T-helper 1 cell treated with Interleukin-12 subunit alpha and Interleukin-12 subunit beta and Interleukin-4 antibody, amounts not matched to agents 30 μg/mL and 1 μg/mL, for 36 hours (primary cell): ENCODE measurements around the gene SATB1.

ENCODE experiments used
- H3K27ac Mint-ChIP-seq: one replicate; pipeline ENCODE4 v1.8.0; 2021; ENCODE audit warnings: mild to moderate bottlenecking, mixed read lengths
- H3K27me3 Mint-ChIP-seq: one replicate; pipeline ENCODE4 v1.8.0; 2021; ENCODE audit warnings: low read depth, mixed read lengths
- H3K36me3 Mint-ChIP-seq: one replicate; pipeline ENCODE4 v1.8.0; 2021; ENCODE audit warnings: low read depth, mixed read lengths
- H3K4me1 Mint-ChIP-seq: one replicate; pipeline ENCODE4 v1.8.0; 2021; ENCODE audit warnings: low read depth, mixed read lengths
- H3K4me3 Mint-ChIP-seq: one replicate; pipeline ENCODE4 v1.8.0; 2021; ENCODE audit warnings: mild to moderate bottlenecking, moderate library complexity, mixed read lengths
- H3K9me3 Mint-ChIP-seq: one replicate; pipeline ENCODE4 v1.8.0; 2021; ENCODE audit warnings: mixed read lengths

The SATB1 gene

GRCh38 chr3:18422972-18423371, 2.2 kb downstream of the SATB1 start:
- Mint-ChIP-seq H3K4me1 (peaks cover 67% of the 10 kb centered on the region), H3K27ac (peak overlapping the region; percentile 93), H3K9me3 (no peaks in the 10 kb centered on the region), H3K4me3 (peak overlapping the region; percentile 96), H3K27me3 (no peaks in the 10 kb centered on the region), H3K36me3 (peaks cover 73% of the 10 kb centered on the region)

GRCh38 chr3:18420555-18420954, 4.6 kb downstream of the SATB1 start:
- Mint-ChIP-seq H3K36me3 (peaks cover 84% of the 10 kb centered on the region), H3K9me3 (no peaks in the 10 kb centered on the region), H3K27ac (peak overlapping the region; percentile 78), H3K27me3 (no peaks in the 10 kb centered on the region), H3K4me3 (peak overlapping the region; percentile 86), H3K4me1 (peaks cover 72% of the 10 kb centered on the region)

GRCh38 chr3:18419232-18419631, 5.9 kb downstream of the SATB1 start:
- Mint-ChIP-seq H3K4me3 (peak overlapping the region; percentile 86), H3K27me3 (no peaks in the 10 kb centered on the region), H3K36me3 (peaks cover 88% of the 10 kb centered on the region), H3K4me1 (peaks cover 81% of the 10 kb centered on the region), H3K27ac (peak overlapping the region; percentile 83), H3K9me3 (no peaks in the 10 kb centered on the region)

GRCh38 chr3:18417904-18418572, 7.1 kb downstream of the SATB1 start:
- H3K9me3 Mint-ChIP-seq = no peaks in the 10 kb centered on the region
- no peaks in the 10 kb centered on the region for H3K27me3 Mint-ChIP-seq
- H3K36me3 Mint-ChIP-seq = peaks cover 84% of the 10 kb centered on the region
- peaks cover 78% of the 10 kb centered on the region for H3K4me1 Mint-ChIP-seq
- H3K4me3 Mint-ChIP-seq = peak overlapping the region; percentile 86
- peak overlapping the region; percentile 83 for H3K27ac Mint-ChIP-seq

- Mint-ChIP-seq H3K9me3 (no peaks in the 10 kb centered on the region), H3K36me3 (peaks cover 81% of the 10 kb centered on the region), H3K4me3 (peak overlapping the region; percentile 86), H3K27me3 (no peaks in the 10 kb centered on the region), H3K27ac (peak overlapping the region; percentile 77), H3K4me1 (peaks cover 80% of the 10 kb centered on the region)
These were observed 8.8 kb downstream of the SATB1 start for GRCh38 chr3:18416332-18416731.

- H3K4me3 Mint-ChIP-seq = peak overlapping the region; percentile 86
These were observed 9.3 kb downstream of the SATB1 start for GRCh38 chr3:18415839-18416238.

GRCh38 chr3:18415167-18415566, 10.0 kb downstream of the SATB1 start:
- H3K27ac Mint-ChIP-seq = peak overlapping the region; percentile 61
- H3K4me3 Mint-ChIP-seq = peak overlapping the region; percentile 62
- H3K9me3 Mint-ChIP-seq = no peaks in the 10 kb centered on the region
- H3K27me3 Mint-ChIP-seq = no peaks in the 10 kb centered on the region
- peaks cover 78% of the 10 kb centered on the region for H3K4me1 Mint-ChIP-seq
- peaks cover 79% of the 10 kb centered on the region for H3K36me3 Mint-ChIP-seq

More at GRCh38 chr3:18415839-18416238, 9.3 kb downstream of the SATB1 start:
- H3K36me3 Mint-ChIP-seq = peaks cover 79% of the 10 kb centered on the region
- no peaks in the 10 kb centered on the region for H3K27me3 Mint-ChIP-seq
- no peaks in the 10 kb centered on the region for H3K9me3 Mint-ChIP-seq
- H3K4me1 Mint-ChIP-seq = peaks cover 78% of the 10 kb centered on the region
- H3K27ac Mint-ChIP-seq = peak overlapping the region; percentile 77

GRCh38 chr3:18412684-18413083, 12.5 kb downstream of the SATB1 start:
- H3K9me3 Mint-ChIP-seq = no peaks in the 10 kb centered on the region
- H3K4me3 Mint-ChIP-seq = peak overlapping the region; percentile 53
- H3K36me3 Mint-ChIP-seq = peaks cover 77% of the 10 kb centered on the region
- H3K4me1 Mint-ChIP-seq = peaks cover 74% of the 10 kb centered on the region
- H3K27me3 Mint-ChIP-seq = no peaks in the 10 kb centered on the region
- peak overlapping the region; percentile 71 for H3K27ac Mint-ChIP-seq

GRCh38 chr3:18411541-18411940, 13.6 kb downstream of the SATB1 start:
- Mint-ChIP-seq H3K4me1 (peaks cover 75% of the 10 kb centered on the region), H3K27me3 (no peaks in the 10 kb centered on the region), H3K9me3 (no peaks in the 10 kb centered on the region), H3K27ac (peak overlapping the region; percentile 71), H3K36me3 (peaks cover 72% of the 10 kb centered on the region), H3K4me3 (peak overlapping the region; percentile 72)

GRCh38 chr3:18410205-18410604, 14.9 kb downstream of the SATB1 start:
- Mint-ChIP-seq H3K9me3 (no peaks in the 10 kb centered on the region), H3K36me3 (peaks cover 73% of the 10 kb centered on the region), H3K27me3 (no peaks in the 10 kb centered on the region), H3K27ac (peak overlapping the region; percentile 61), H3K4me3 (peak overlapping the region; percentile 66), H3K4me1 (peaks cover 75% of the 10 kb centered on the region)

- H3K4me1 Mint-ChIP-seq = peaks cover 75% of the 10 kb centered on the region
These were observed 15.9 kb downstream of the SATB1 start for GRCh38 chr3:18409266-18409665.

GRCh38 chr3:18405141-18405540, 20.0 kb downstream of the SATB1 start:
- peaks cover 89% of the 10 kb centered on the region for H3K4me1 Mint-ChIP-seq
- H3K27ac Mint-ChIP-seq = peak overlapping the region; percentile 53
- H3K27me3 Mint-ChIP-seq = no peaks in the 10 kb centered on the region
- H3K9me3 Mint-ChIP-seq = no peaks in the 10 kb centered on the region
- peaks cover 79% of the 10 kb centered on the region for H3K36me3 Mint-ChIP-seq
- H3K4me3 Mint-ChIP-seq = peak overlapping the region; percentile 64

More at GRCh38 chr3:18409266-18409665, 15.9 kb downstream of the SATB1 start:
- H3K4me3 Mint-ChIP-seq = peak overlapping the region; percentile 26
- H3K9me3 Mint-ChIP-seq = no peaks in the 10 kb centered on the region
- H3K27ac Mint-ChIP-seq = peak overlapping the region; percentile 52
- peaks cover 72% of the 10 kb centered on the region for H3K36me3 Mint-ChIP-seq
- H3K27me3 Mint-ChIP-seq = no peaks in the 10 kb centered on the region

GRCh38 chr3:18403061-18403460, 22.1 kb downstream of the SATB1 start:
- Mint-ChIP-seq H3K27me3 (no peaks in the 10 kb centered on the region), H3K4me3 (peak overlapping the region; percentile 63), H3K27ac (peak overlapping the region; percentile 82), H3K36me3 (peaks cover 79% of the 10 kb centered on the region), H3K4me1 (peaks cover 90% of the 10 kb centered on the region), H3K9me3 (no peaks in the 10 kb centered on the region)

- Mint-ChIP-seq H3K9me3 (no peaks in the 10 kb centered on the region), H3K36me3 (peaks cover 78% of the 10 kb centered on the region), H3K4me1 (peaks cover 88% of the 10 kb centered on the region), H3K27me3 (no peaks in the 10 kb centered on the region), H3K4me3 (peak overlapping the region; percentile 63), H3K27ac (peak overlapping the region; percentile 82)
These were observed 22.8 kb downstream of the SATB1 start for GRCh38 chr3:18402239-18402799.

GRCh38 chr3:18401300-18401961, 23.7 kb downstream of the SATB1 start:
- peaks cover 81% of the 10 kb centered on the region for H3K36me3 Mint-ChIP-seq
- no peaks in the 10 kb centered on the region for H3K9me3 Mint-ChIP-seq
- H3K27ac Mint-ChIP-seq = peak overlapping the region; percentile 82
- peaks cover 89% of the 10 kb centered on the region for H3K4me1 Mint-ChIP-seq
- H3K4me3 Mint-ChIP-seq = peak overlapping the region; percentile 33
- no peaks in the 10 kb centered on the region for H3K27me3 Mint-ChIP-seq
